Epithelial cell of esophagus (primary cell): ENCODE data around the gene ARF3.
A peak's percentile ranks its signal among the peaks of the same experiment; 100 is the strongest.

ENCODE experiments used
- DNase-seq: peaks from one replicate; pipeline ENCODE4 v3.0.0; 2010; ENCODE audit warnings: low read depth
- H3K4me3 ChIP-seq: 2 replicates; pipeline ENCODE4 v1.5.1; 2011; ENCODE audit warnings: mild to moderate bottlenecking, low read length, control low read depth
- CTCF ChIP-seq: IDR thresholded peaks from 2 replicates; pipeline ENCODE4 v1.5.1; 2011; ENCODE audit warnings: low read depth, mild to moderate bottlenecking, low read length, control low read depth, inconsistent platforms; ENCODE audit not compliant: insufficient read depth; ENCODE audit errors: missing control alignments

Gene ARF3

GRCh38 chr12:48938805-48939204, 18.5 kb downstream of the ARF3 start:
- no peak overlapping the region for H3K4me3 ChIP-seq
- no peak for TF ChIP-seq CTCF
- no peak for DNase-seq

GRCh38 chr12:48937170-48937569, 20.1 kb downstream of the ARF3 start:
- H3K4me3 ChIP-seq, result no peak overlapping the region
- TF ChIP-seq CTCF, result peak; percentile 16
- DNase-seq, result no peak

GRCh38 chr12:48936379-48936979, 20.8 kb downstream of the ARF3 start:
- no peak overlapping the region for H3K4me3 ChIP-seq
- peak; percentile 57 for DNase-seq
- TF ChIP-seq CTCF, result peak; percentile 93

GRCh38 chr12:48934312-48934706, 23.0 kb downstream of the ARF3 start:
- H3K4me3 ChIP-seq, result no peak overlapping the region
- DNase-seq, result no peak
- peak; percentile 34 for TF ChIP-seq CTCF

- no peak for TF ChIP-seq CTCF
- no peak overlapping the region for H3K4me3 ChIP-seq
- no peak for DNase-seq
These were observed 23.5 kb downstream of the ARF3 start for GRCh38 chr12:48933664-48934311.

GRCh38 chr12:48932878-48933277, 24.4 kb downstream of the ARF3 start:
- H3K4me3 ChIP-seq, result no peak overlapping the region
- DNase-seq, result no peak
- no peak for TF ChIP-seq CTCF

- no peak for DNase-seq
- TF ChIP-seq CTCF, result no peak
- H3K4me3 ChIP-seq, result no peak overlapping the region
These were observed 26.8 kb downstream of the ARF3 start for GRCh38 chr12:48930475-48930874.
